ENCODE measurements around the gene LRIT3.
A peak's percentile ranks its signal among the peaks of the same experiment; 100 is the strongest.

The LRIT3 gene, protein sequence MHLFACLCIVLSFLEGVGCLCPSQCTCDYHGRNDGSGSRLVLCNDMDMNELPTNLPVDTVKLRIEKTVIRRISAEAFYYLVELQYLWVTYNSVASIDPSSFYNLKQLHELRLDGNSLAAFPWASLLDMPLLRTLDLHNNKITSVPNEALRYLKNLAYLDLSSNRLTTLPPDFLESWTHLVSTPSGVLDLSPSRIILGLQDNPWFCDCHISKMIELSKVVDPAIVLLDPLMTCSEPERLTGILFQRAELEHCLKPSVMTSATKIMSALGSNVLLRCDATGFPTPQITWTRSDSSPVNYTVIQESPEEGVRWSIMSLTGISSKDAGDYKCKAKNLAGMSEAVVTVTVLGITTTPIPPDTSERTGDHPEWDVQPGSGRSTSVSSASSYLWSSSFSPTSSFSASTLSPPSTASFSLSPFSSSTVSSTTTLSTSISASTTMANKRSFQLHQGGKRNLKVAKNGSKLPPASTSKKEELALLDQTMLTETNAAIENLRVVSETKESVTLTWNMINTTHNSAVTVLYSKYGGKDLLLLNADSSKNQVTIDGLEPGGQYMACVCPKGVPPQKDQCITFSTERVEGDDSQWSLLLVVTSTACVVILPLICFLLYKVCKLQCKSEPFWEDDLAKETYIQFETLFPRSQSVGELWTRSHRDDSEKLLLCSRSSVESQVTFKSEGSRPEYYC

DNA sequence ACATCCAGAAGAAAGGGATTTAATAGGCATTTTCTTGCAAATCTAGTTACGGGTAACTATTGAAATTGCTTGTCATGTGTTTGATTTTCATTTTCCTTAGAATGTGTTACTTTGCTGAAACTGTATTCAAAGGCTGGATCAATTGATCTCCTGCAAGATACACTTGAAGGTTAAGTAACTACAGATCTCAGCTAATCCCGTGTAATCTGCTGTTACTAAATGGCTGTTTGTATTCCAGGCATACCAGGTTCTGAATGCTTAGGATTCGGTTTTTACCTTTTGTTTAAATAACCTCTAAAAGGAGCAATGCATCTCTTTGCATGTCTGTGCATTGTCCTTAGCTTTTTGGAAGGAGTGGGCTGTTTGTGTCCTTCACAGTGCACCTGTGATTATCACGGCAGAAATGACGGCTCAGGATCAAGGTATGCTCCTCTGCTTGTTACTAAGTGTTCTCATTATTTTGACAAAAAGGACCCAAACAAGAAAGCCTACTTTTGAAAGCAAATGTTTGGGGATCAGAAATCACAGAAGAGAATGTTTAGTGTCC lies at the start of gene LRIT3:
Gene LRIT3, plus strand, starts transcription at position 212 of the 547 bp plus-strand sequence. Its CDS starts 95 bp downstream, at position 307.
- TF ChIP-seq YY1 (IDR thresholded peaks at IDR 0.05; ENCODE audit: low read depth): no peak

GRCh38 chr4:109798866-109799265 lies 49.0 kb upstream of the LRIT3 start:
- TF ChIP-seq ZBTB7A (IDR thresholded peaks at IDR 0.05; ENCODE audit: low read depth) (no peak), YY1 (IDR thresholded peaks at IDR 0.05; ENCODE audit: low read depth) (no peak), EGR1 (IDR thresholded peaks at IDR 0.05) (no peak), RAD21 (IDR thresholded peaks at IDR 0.05; ENCODE audit: low read depth) (no peak), USF1 (IDR thresholded peaks at IDR 0.05) (no peak), TEAD4 (IDR thresholded peaks at IDR 0.05) (no peak), TCF12 (IDR thresholded peaks at IDR 0.05; ENCODE audit: low read depth) (no peak), NFIC (IDR thresholded peaks at IDR 0.05) (no peak), FOXM1 (IDR thresholded peaks at IDR 0.05; ENCODE audit: borderline replicate concordance, low read depth) (no peak), EP300 (IDR thresholded peaks at IDR 0.05; ENCODE audit: borderline replicate concordance) (no peak), CREB1 (IDR thresholded peaks at IDR 0.05; ENCODE audit: low read depth) (no peak), CEBPB (IDR thresholded peaks at IDR 0.05) (no peak), TAF1 (IDR thresholded peaks at IDR 0.05; ENCODE audit: low read depth) (no peak)
- TF ChIP-seq, protein P1, sequence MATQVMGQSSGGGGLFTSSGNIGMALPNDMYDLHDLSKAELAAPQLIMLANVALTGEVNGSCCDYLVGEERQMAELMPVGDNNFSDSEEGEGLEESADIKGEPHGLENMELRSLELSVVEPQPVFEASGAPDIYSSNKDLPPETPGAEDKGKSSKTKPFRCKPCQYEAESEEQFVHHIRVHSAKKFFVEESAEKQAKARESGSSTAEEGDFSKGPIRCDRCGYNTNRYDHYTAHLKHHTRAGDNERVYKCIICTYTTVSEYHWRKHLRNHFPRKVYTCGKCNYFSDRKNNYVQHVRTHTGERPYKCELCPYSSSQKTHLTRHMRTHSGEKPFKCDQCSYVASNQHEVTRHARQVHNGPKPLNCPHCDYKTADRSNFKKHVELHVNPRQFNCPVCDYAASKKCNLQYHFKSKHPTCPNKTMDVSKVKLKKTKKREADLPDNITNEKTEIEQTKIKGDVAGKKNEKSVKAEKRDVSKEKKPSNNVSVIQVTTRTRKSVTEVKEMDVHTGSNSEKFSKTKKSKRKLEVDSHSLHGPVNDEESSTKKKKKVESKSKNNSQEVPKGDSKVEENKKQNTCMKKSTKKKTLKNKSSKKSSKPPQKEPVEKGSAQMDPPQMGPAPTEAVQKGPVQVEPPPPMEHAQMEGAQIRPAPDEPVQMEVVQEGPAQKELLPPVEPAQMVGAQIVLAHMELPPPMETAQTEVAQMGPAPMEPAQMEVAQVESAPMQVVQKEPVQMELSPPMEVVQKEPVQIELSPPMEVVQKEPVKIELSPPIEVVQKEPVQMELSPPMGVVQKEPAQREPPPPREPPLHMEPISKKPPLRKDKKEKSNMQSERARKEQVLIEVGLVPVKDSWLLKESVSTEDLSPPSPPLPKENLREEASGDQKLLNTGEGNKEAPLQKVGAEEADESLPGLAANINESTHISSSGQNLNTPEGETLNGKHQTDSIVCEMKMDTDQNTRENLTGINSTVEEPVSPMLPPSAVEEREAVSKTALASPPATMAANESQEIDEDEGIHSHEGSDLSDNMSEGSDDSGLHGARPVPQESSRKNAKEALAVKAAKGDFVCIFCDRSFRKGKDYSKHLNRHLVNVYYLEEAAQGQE (IDR thresholded peaks at IDR 0.05; ENCODE audit: low read depth): no peak
- TF ChIP-seq, protein P2, sequence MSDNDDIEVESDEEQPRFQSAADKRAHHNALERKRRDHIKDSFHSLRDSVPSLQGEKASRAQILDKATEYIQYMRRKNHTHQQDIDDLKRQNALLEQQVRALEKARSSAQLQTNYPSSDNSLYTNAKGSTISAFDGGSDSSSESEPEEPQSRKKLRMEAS (IDR thresholded peaks at IDR 0.05): no peak

DNA sequence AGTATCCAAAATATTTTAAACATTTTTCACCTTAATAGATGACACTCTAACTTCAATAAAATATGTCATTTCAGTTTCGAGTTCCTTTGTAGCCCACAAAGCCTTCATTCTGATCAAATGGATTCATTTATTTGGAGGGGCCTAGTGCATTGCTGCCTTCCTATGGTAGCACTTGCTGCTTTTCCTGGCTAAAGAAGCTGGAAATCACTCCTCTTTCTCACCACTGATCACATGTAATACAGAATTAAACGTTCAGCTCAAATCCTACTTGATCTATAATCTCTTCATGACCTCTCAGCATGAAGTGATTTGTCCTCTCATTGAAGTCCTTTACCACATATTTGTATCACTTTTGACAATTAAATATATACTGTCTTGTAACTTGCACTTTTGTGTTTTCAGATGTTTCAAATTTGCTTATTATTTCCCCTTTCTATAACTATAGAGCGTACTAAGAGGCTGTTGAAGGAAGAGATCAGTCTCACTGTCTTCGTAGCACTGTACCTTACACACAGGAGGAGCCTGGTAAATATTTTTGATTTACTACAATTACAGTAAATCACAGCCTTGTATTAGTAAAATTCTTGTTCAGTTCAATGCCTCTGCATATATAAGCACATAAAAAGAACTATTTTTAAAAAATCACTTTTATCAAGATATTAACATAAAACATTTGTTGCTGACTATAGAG lies 46.7 kb upstream of the LRIT3 start:
- TF ChIP-seq TAF1 (IDR thresholded peaks at IDR 0.05; ENCODE audit: low read depth) (no peak), RAD21 (IDR thresholded peaks at IDR 0.05; ENCODE audit: low read depth) (no peak), EGR1 (IDR thresholded peaks at IDR 0.05) (no peak)
- TF ChIP-seq, protein P1 (IDR thresholded peaks at IDR 0.05; ENCODE audit: low read depth): no peak

- TF ChIP-seq NFIC (IDR thresholded peaks at IDR 0.05): peak; percentile 35; the same call in 1 of the 2 replicates
- TF ChIP-seq, protein P2 (IDR thresholded peaks at IDR 0.05): no peak
These were observed 46.0 kb upstream of the LRIT3 start, which contains the start of gene CFI for GRCh38 chr4:109801895-109802319. Gene CFI, minus strand, starts transcription at chr4:109801999. Its CDS starts 28 bp downstream, at chr4:109801971.

GRCh38 chr4:109803924-109804571 lies 43.9 kb upstream of the LRIT3 start:
- TF ChIP-seq, protein P2 (IDR thresholded peaks at IDR 0.05): no peak
- peak; percentile 70 for TF ChIP-seq RAD21 (IDR thresholded peaks at IDR 0.05; ENCODE audit: low read depth)

- TF ChIP-seq, protein P1 (IDR thresholded peaks at IDR 0.05; ENCODE audit: low read depth): 0 out of 2 replicates have a peak, but pooled peaks have one; percentile 24
- TF ChIP-seq ZBTB7A (IDR thresholded peaks at IDR 0.05; ENCODE audit: low read depth) (no peak), TAF1 (IDR thresholded peaks at IDR 0.05; ENCODE audit: low read depth) (no peak)
These were observed 38.3 kb upstream of the LRIT3 start for GRCh38 chr4:109809655-109810054.
